ENCODE results near the gene CFAP107. TPM values are rescaled to one million over a fixed set of nuclear protein-coding genes. Genes with fewer than 3 reads are reported as not detected.

The CFAP107 gene
- total RNA-seq, 2 experiments from 2014 or later: not detected

- CTCF ChIA-PET: no interaction called here
- Mint-ChIP-seq H3K4me1 (ENCODE audit: low read depth) (no peaks in the 10 kb centered on the region), H3K27ac (no peak overlapping the region), H3K9me3 (peaks cover 5% of the 10 kb centered on the region), H3K27me3 (peaks cover 5% of the 10 kb centered on the region), H3K4me3 (no peak overlapping the region), H3K36me3 (ENCODE audit: low read depth) (no peaks in the 10 kb centered on the region)
- no peak for ATAC-seq
- DNase-seq: no peak
- TF ChIP-seq, protein P1, sequence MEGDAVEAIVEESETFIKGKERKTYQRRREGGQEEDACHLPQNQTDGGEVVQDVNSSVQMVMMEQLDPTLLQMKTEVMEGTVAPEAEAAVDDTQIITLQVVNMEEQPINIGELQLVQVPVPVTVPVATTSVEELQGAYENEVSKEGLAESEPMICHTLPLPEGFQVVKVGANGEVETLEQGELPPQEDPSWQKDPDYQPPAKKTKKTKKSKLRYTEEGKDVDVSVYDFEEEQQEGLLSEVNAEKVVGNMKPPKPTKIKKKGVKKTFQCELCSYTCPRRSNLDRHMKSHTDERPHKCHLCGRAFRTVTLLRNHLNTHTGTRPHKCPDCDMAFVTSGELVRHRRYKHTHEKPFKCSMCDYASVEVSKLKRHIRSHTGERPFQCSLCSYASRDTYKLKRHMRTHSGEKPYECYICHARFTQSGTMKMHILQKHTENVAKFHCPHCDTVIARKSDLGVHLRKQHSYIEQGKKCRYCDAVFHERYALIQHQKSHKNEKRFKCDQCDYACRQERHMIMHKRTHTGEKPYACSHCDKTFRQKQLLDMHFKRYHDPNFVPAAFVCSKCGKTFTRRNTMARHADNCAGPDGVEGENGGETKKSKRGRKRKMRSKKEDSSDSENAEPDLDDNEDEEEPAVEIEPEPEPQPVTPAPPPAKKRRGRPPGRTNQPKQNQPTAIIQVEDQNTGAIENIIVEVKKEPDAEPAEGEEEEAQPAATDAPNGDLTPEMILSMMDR (IDR thresholded peaks at IDR 0.05): no peak
- intact Hi-C loops (cut with micrococcal nuclease): no loop called here
- POLR2A ChIA-PET: no interaction called here
Observed at GRCh38 chr1:12708396-12709090, 37.5 kb upstream of the CFAP107 start.

DNA sequence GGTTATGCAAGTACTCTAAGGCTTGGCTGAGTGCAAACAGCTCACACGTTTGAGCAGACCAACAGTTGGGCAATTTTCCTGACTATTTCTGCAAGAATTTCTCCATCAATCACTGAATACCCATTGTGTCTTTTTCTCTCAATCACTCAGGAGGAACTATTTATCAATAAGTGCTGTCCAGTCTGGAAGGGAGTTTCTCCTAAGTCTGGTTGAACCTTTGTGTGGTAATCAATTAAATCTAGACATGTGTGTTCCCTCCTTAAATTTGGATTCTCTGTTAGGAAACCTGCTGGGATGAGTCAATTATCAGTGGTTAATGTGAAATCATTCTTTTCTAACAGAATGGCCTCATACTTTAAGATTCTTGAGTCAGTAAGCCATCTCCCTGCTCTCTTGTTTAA lies 36.9 kb upstream of the CFAP107 start:
- intact Hi-C loops (cut with micrococcal nuclease): no loop called here
- Mint-ChIP-seq H3K4me3 (no peak overlapping the region), H3K4me1 (ENCODE audit: low read depth) (no peaks in the 10 kb centered on the region), H3K27me3 (peaks cover 5% of the 10 kb centered on the region), H3K27ac (no peak overlapping the region), H3K36me3 (ENCODE audit: low read depth) (no peaks in the 10 kb centered on the region), H3K9me3 (peaks cover under 1% of the 10 kb centered on the region)
- TF ChIP-seq, protein P1 (IDR thresholded peaks at IDR 0.05): no peak
- CTCF ChIA-PET: no interaction called here
- POLR2A ChIA-PET: no interaction called here
- DNase-seq (no peak), ATAC-seq (no peak)

GRCh38 chr1:12709696-12710095 lies 36.3 kb upstream of the CFAP107 start:
- no peaks in the 10 kb centered on the region for H3K9me3 Mint-ChIP-seq
- TF ChIP-seq, protein P1 (IDR thresholded peaks at IDR 0.05): no peak
- POLR2A ChIA-PET: no interaction called here
- H3K27ac Mint-ChIP-seq: no peak overlapping the region
- ATAC-seq (no peak), DNase-seq (no peak)
- no peak overlapping the region for H3K4me3 Mint-ChIP-seq
- intact Hi-C loops (cut with micrococcal nuclease): no loop called here
- H3K4me1 Mint-ChIP-seq (ENCODE audit: low read depth): no peaks in the 10 kb centered on the region
- peaks cover 5% of the 10 kb centered on the region for H3K27me3 Mint-ChIP-seq
- CTCF ChIA-PET: no interaction called here
- H3K36me3 Mint-ChIP-seq (ENCODE audit: low read depth): no peaks in the 10 kb centered on the region

GRCh38 chr1:12711536-12711935 lies 34.5 kb upstream of the CFAP107 start:
- ATAC-seq (no peak), DNase-seq (no peak)
- H3K27me3 Mint-ChIP-seq: peaks cover 5% of the 10 kb centered on the region
- CTCF ChIA-PET: no interaction called here
- H3K4me3 Mint-ChIP-seq: no peak overlapping the region
- TF ChIP-seq, protein P1 (IDR thresholded peaks at IDR 0.05): no peak
- intact Hi-C loops (cut with micrococcal nuclease): no loop called here
- no peaks in the 10 kb centered on the region for H3K4me1 Mint-ChIP-seq (ENCODE audit: low read depth)
- H3K36me3 Mint-ChIP-seq (ENCODE audit: low read depth): no peaks in the 10 kb centered on the region
- POLR2A ChIA-PET: no interaction called here
- no peaks in the 10 kb centered on the region for H3K9me3 Mint-ChIP-seq
- H3K27ac Mint-ChIP-seq: no peak overlapping the region

DNA sequence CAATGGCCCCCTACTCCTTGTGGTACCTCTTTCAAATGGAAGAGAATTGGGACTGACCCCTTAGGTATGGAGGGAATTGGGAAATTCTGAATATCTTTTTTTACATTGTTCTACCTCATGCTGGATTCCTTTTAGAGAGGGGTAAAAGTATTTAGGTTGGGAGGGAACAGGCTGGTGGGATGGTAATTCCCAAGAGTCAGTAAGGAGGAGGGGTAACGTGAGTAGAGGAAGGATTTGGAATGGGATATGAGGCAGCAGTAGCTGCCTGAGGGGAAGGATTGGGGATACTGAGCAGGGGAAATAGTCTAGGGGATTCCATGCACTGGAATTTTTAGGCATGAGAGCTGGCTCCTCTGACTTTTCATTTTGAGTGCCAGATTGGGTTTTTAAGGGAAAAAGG lies 33.9 kb upstream of the CFAP107 start:
- Mint-ChIP-seq H3K36me3 (ENCODE audit: low read depth) (no peaks in the 10 kb centered on the region), H3K4me1 (ENCODE audit: low read depth) (no peaks in the 10 kb centered on the region), H3K4me3 (no peak overlapping the region), H3K27me3 (peaks cover 4% of the 10 kb centered on the region), H3K27ac (no peak overlapping the region), H3K9me3 (no peaks in the 10 kb centered on the region)
- TF ChIP-seq, protein P1 (IDR thresholded peaks at IDR 0.05): no peak
- DNase-seq (no peak), ATAC-seq (no peak)
- POLR2A ChIA-PET: no interaction called here
- CTCF ChIA-PET: no interaction called here
- intact Hi-C loops (cut with micrococcal nuclease): no loop called here

Measured in activated CD8-positive, alpha-beta T cell treated with anti-CD3 and anti-CD28 coated beads for 36 hours (primary cell).